Sigmoid colon (tissue), 4 donors: Measurements from ENCODE around the gene PDCD4.

ENCODE experiments used
- POLR2A ChIP-seq, 2 donors: fragments of 450-650 bp; IDR thresholded peaks; one replicate each; pipeline ENCODE4 v1.6.1; 2016; ENCODE audit warnings: antibody characterized with exemption in 2 of 2, mild to moderate bottlenecking in 2 of 2, moderate library complexity in 2 of 2
- POLR2AphosphoS5 ChIP-seq, 4 donors: sonication (generic); formaldehyde crosslinking; IDR thresholded peaks; one replicate each; pipeline ENCODE4 v1.6.1; 2017; ENCODE audit warnings: antibody characterized with exemption in 4 of 4
- TF ChIP-seq, protein P1 (sequence below), 4 experiments: fragments of 450-650 bp in 3 of 4; fragments of 200-600 bp in 1 of 4; IDR thresholded peaks; one replicate each; pipeline ENCODE4 v1.5.1; 2016 to 2019; ENCODE audit warnings: antibody characterized with exemption in 4 of 4, mild to moderate bottlenecking in 3 of 4, moderate library complexity in 2 of 4

GRCh38 chr10:110931769-110932381, 60.1 kb downstream of the PDCD4 start:
- TF ChIP-seq, protein P1, sequence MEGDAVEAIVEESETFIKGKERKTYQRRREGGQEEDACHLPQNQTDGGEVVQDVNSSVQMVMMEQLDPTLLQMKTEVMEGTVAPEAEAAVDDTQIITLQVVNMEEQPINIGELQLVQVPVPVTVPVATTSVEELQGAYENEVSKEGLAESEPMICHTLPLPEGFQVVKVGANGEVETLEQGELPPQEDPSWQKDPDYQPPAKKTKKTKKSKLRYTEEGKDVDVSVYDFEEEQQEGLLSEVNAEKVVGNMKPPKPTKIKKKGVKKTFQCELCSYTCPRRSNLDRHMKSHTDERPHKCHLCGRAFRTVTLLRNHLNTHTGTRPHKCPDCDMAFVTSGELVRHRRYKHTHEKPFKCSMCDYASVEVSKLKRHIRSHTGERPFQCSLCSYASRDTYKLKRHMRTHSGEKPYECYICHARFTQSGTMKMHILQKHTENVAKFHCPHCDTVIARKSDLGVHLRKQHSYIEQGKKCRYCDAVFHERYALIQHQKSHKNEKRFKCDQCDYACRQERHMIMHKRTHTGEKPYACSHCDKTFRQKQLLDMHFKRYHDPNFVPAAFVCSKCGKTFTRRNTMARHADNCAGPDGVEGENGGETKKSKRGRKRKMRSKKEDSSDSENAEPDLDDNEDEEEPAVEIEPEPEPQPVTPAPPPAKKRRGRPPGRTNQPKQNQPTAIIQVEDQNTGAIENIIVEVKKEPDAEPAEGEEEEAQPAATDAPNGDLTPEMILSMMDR (IDR thresholded peaks at IDR 0.05): no peak
- TF ChIP-seq POLR2AphosphoS5 (IDR thresholded peaks at IDR 0.05): no peak
- TF ChIP-seq POLR2A (IDR thresholded peaks at IDR 0.05): no peak
